HepG2 (cell line): ENCODE measurements around the gene HOXB6.

Experiments
- FOSL1 ChIP-seq: sonication (generic); formaldehyde crosslinking; IDR thresholded peaks from 2 replicates; pipeline ENCODE4 v1.9.0; 2021; ENCODE audit warnings: missing genetic modification reagents, borderline replicate concordance
- GABPB1 ChIP-seq: IDR thresholded peaks from 2 replicates; pipeline ENCODE4 v1.6.1; 2016; ENCODE audit warnings: mild to moderate bottlenecking, missing genetic modification reagents, moderate library complexity, missing compliant biosample characterization
- HDAC2 ChIP-seq: sonication (generic); formaldehyde crosslinking; IDR thresholded peaks from 2 replicates; pipeline ENCODE4 v1.4.0; 2020; ENCODE audit warnings: missing genetic modification reagents
- PAX8 ChIP-seq: sonication (generic); formaldehyde crosslinking; IDR thresholded peaks from 2 replicates; pipeline ENCODE4 v1.8.0; 2022; ENCODE audit warnings: mild to moderate bottlenecking, missing genetic modification reagents, borderline replicate concordance
- POLR2A ChIP-seq, 2 experiments: IDR thresholded peaks; 2 replicates each; pipeline ENCODE4 v1.6.1; 2011; ENCODE audit warnings: low read depth in 2 of 2, low read length in 2 of 2, mild to moderate bottlenecking in 1 of 2, moderate library complexity in 1 of 2; ENCODE audit not compliant: insufficient read depth in 1 of 2
- RBM22 ChIP-seq: fragments of 200-400 bp; formaldehyde crosslinking; optimal IDR thresholded peaks from 2 replicates; pipeline ENCODE3; 2017; ENCODE audit warnings: mild to moderate bottlenecking, low read length, moderate library complexity
- ZBTB3 ChIP-seq: sonication (generic); formaldehyde crosslinking; IDR thresholded peaks from 2 replicates; pipeline ENCODE4 v1.4.0; 2020; ENCODE audit warnings: low read depth, mild to moderate bottlenecking, moderate library complexity, missing genetic modification reagents, borderline replicate concordance
- ZNF776 ChIP-seq: sonication (generic); formaldehyde crosslinking; IDR thresholded peaks from 2 replicates; pipeline ENCODE4 v1.4.0; 2020; ENCODE audit warnings: mild to moderate bottlenecking, missing genetic modification reagents
- ZSCAN29 ChIP-seq: sonication (generic); formaldehyde crosslinking; conservative IDR thresholded peaks from 2 replicates; pipeline ENCODE4 v1.4.0; 2020; ENCODE audit warnings: mild to moderate bottlenecking, missing genetic modification reagents
- TF ChIP-seq, protein P1 (sequence below): sonication (generic); formaldehyde crosslinking; IDR thresholded peaks from 2 replicates; pipeline ENCODE4 v1.5.0; 2020; ENCODE audit warnings: mild to moderate bottlenecking, missing genetic modification reagents, moderate library complexity
- TF ChIP-seq, protein P2 (sequence below), 2 experiments: sonication (generic) in 1 of 2; formaldehyde crosslinking in 1 of 2; IDR thresholded peaks; 2 replicates each; pipeline versions ENCODE4 v1.5.1 to v1.6.1; 2011 to 2020; ENCODE audit warnings: borderline replicate concordance in 1 of 2, low read depth in 1 of 2, low read length in 1 of 2, mild to moderate bottlenecking in 1 of 2, missing genetic modification reagents in 1 of 2, moderate library complexity in 1 of 2
- TF ChIP-seq, protein P3 (sequence below): fragments of 450-650 bp; IDR thresholded peaks from 2 replicates; pipeline ENCODE4 v1.6.1; 2016

DNA sequence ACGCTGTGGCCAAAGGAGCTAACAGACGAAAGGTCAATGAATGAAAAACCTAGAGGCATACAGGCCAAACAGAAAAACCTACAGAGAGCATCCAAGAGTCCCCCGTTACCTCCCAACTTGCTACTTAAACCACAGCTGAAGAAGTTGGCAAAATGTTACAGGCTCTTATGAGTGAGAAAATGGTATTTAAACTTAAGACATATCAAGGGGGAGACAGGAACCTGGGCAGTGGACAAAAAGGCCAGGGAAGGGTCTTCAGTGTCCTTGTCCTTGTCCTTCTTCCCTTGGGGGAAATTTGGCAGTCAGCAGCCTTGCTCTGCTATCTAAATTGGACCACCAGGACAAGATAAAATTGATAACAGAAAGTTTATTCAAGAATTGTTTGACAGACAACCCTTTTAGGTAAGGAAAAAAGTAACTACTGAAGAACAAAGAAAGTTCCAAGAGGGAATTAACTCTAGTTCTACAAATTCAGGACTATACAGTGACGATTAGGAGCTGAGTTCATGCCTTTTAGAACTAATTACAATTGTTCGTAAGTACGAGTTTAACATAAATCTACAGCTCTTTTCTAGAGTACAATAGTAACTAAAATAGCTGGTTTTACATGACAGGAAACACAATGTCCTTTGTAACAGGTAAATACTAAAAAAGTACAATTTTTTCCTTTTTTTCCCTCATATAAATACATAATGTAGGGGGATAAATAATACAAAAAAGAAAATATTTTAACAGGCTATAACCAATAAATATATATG is 56.1 kb downstream of the HOXB6 start:
- TF ChIP-seq, protein P1, sequence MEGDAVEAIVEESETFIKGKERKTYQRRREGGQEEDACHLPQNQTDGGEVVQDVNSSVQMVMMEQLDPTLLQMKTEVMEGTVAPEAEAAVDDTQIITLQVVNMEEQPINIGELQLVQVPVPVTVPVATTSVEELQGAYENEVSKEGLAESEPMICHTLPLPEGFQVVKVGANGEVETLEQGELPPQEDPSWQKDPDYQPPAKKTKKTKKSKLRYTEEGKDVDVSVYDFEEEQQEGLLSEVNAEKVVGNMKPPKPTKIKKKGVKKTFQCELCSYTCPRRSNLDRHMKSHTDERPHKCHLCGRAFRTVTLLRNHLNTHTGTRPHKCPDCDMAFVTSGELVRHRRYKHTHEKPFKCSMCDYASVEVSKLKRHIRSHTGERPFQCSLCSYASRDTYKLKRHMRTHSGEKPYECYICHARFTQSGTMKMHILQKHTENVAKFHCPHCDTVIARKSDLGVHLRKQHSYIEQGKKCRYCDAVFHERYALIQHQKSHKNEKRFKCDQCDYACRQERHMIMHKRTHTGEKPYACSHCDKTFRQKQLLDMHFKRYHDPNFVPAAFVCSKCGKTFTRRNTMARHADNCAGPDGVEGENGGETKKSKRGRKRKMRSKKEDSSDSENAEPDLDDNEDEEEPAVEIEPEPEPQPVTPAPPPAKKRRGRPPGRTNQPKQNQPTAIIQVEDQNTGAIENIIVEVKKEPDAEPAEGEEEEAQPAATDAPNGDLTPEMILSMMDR (CRISPR knock-in tag) = no peak
- TF ChIP-seq POLR2A (IDR thresholded peaks at IDR 0.05; ENCODE audit: insufficient read depth in 1 of 2, low read depth in 2 of 2, low read length in 2 of 2) (no peak), GABPB1 (CRISPR knock-in tag) (no peak), HDAC2 (CRISPR knock-in tag) (no peak), FOSL1 (CRISPR knock-in tag) (no peak), RBM22 (no peak), PAX8 (CRISPR knock-in tag) (no peak), ZNF776 (CRISPR knock-in tag) (no peak), ZSCAN29 (CRISPR knock-in tag) (no peak), ZBTB3 (CRISPR knock-in tag) (no peak)
- TF ChIP-seq, protein P2, sequence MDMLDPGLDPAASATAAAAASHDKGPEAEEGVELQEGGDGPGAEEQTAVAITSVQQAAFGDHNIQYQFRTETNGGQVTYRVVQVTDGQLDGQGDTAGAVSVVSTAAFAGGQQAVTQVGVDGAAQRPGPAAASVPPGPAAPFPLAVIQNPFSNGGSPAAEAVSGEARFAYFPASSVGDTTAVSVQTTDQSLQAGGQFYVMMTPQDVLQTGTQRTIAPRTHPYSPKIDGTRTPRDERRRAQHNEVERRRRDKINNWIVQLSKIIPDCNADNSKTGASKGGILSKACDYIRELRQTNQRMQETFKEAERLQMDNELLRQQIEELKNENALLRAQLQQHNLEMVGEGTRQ (IDR thresholded peaks at IDR 0.05; ENCODE audit: low read depth, low read length) = no peak
- TF ChIP-seq, protein P2 (CRISPR knock-in tag; IDR thresholded peaks at IDR 0.05; ENCODE audit: borderline replicate concordance) = no peak
- TF ChIP-seq, protein P3, sequence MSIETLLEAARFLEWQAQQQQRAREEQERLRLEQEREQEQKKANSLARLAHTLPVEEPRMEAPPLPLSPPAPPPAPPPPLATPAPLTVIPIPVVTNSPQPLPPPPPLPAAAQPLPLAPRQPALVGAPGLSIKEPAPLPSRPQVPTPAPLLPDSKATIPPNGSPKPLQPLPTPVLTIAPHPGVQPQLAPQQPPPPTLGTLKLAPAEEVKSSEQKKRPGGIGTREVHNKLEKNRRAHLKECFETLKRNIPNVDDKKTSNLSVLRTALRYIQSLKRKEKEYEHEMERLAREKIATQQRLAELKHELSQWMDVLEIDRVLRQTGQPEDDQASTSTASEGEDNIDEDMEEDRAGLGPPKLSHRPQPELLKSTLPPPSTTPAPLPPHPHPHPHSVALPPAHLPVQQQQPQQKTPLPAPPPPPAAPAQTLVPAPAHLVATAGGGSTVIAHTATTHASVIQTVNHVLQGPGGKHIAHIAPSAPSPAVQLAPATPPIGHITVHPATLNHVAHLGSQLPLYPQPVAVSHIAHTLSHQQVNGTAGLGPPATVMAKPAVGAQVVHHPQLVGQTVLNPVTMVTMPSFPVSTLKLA = no peak
